ENCODE measurements around the gene FGG. TPM values are rescaled to one million over a fixed set of nuclear protein-coding genes. Genes with fewer than 3 reads are reported as not detected.

The FGG gene
- total RNA-seq, 2 experiments from 2014 or later = not detected

DNA sequence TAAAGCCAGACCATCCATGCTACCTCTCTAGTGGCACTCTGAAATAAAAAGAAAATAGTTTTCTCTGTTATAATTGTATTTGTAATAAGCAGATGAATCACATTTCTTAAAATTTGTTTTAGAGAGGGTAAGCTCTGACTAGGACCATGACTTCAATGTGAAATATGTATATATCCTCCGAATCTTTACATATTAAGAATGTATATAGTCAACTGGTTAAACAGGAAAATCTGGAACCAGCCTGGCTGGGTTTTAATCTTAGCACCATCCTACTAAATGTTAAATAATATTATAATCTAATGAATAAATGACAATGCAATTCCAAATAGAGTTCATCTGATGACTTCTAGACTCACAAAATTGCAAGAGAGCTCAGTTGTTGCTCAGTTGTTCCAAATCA lies 48.1 kb downstream of the FGG start:
- Mint-ChIP-seq H3K36me3 (ENCODE audit: low read depth) (no peaks in the 10 kb centered on the region), H3K27me3 (peaks cover 7% of the 10 kb centered on the region), H3K4me3 (no peak overlapping the region), H3K4me1 (no peaks in the 10 kb centered on the region), H3K9me3 (ENCODE audit: low read depth) (no peaks in the 10 kb centered on the region), H3K27ac (no peak overlapping the region)
- DNase-seq (no peak), ATAC-seq (no peak)
- POLR2A ChIA-PET = interaction anchor here (0.7 kb wide), 1 partner anchor 14 kb away, joined by 3 read pairs; the partner anchor contains the start of gene PLRG1
- CTCF ChIA-PET = interaction anchor here (0.5 to 1.7 kb wide), 2 partner anchors 12 to 486 kb away, joined by 4 to 7 read pairs; no protein-coding TSS in a partner anchor
- intact Hi-C loops (cut with DNase I, micrococcal nuclease) = no loop called here

GRCh38 chr4:154562697-154563254 lies 49.7 kb downstream of the FGG start, which contains the start of gene FGB:
Gene FGB (plus strand): TSS chr4:154563011. CDS start chr4:154563019, 8 bp downstream.
- ATAC-seq (no peak), DNase-seq (no peak)
- Mint-ChIP-seq H3K36me3 (ENCODE audit: low read depth) (no peaks in the 10 kb centered on the region), H3K4me3 (no peak within 1 kb of the TSS), H3K9me3 (ENCODE audit: low read depth) (no peaks in the 10 kb centered on the region), H3K27ac (no peak within 1 kb of the TSS), H3K4me1 (no peaks in the 10 kb centered on the region), H3K27me3 (peaks cover 7% of the 10 kb centered on the region)
- ChIA-PET POLR2A (no interaction called here), CTCF (interaction anchor here (0.8 to 1.9 kb wide), 6 partner anchors 9 to 59 kb away, joined by 3 to 10 read pairs (median 3); partner anchors contain the start of genes FGG and PLRG1)
- intact Hi-C loops (cut with DNase I, micrococcal nuclease) = no loop called here

GRCh38 chr4:154560824-154561231 lies 51.6 kb downstream of the FGG start:
- intact Hi-C loops (cut with DNase I, micrococcal nuclease) = no loop called here
- peaks cover 7% of the 10 kb centered on the region for H3K27me3 Mint-ChIP-seq
- H3K9me3 Mint-ChIP-seq (ENCODE audit: low read depth) = no peaks in the 10 kb centered on the region
- no peak for DNase-seq
- ChIA-PET CTCF (interaction anchor here (2.5 to 2.9 kb wide), 2 partner anchors 57 to 63 kb away, joined by 24 to 32 read pairs; no protein-coding TSS in a partner anchor), POLR2A (no interaction called here)
- ATAC-seq = no peak
- no peak overlapping the region for H3K27ac Mint-ChIP-seq
- H3K36me3 Mint-ChIP-seq (ENCODE audit: low read depth) = no peaks in the 10 kb centered on the region
- H3K4me3 Mint-ChIP-seq = no peak overlapping the region
- no peaks in the 10 kb centered on the region for H3K4me1 Mint-ChIP-seq

- CTCF ChIA-PET = interaction anchor here (1.2 to 2.9 kb wide), 3 partner anchors 58 to 269 kb away, joined by 3 to 32 read pairs (median 24); no protein-coding TSS in a partner anchor
- H3K4me3 Mint-ChIP-seq = no peak overlapping the region
- ATAC-seq = peak; percentile 66
Measured at GRCh38 chr4:154560419-154560801, 52.0 kb downstream of the FGG start.

GRCh38 chr4:154559494-154560418 lies 52.7 kb downstream of the FGG start:
- no peak overlapping the region for H3K27ac Mint-ChIP-seq
- ATAC-seq (peak; percentile 42), DNase-seq (peak; percentile 9)
- peaks cover 7% of the 10 kb centered on the region for H3K27me3 Mint-ChIP-seq
- H3K4me3 Mint-ChIP-seq = no peak overlapping the region
- H3K36me3 Mint-ChIP-seq (ENCODE audit: low read depth) = no peaks in the 10 kb centered on the region
- intact Hi-C loops (cut with DNase I, micrococcal nuclease) = loop anchor here in 1 of 2 experiments (1.0 to 10.0 kb wide), 2 partner anchors 59 to 185 kb away; partner anchors contain the start of gene LRAT
- H3K4me1 Mint-ChIP-seq = no peaks in the 10 kb centered on the region
- ChIA-PET POLR2A (interaction anchor here (0.6 kb wide), 1 partner anchor 11 kb away, joined by 4 read pairs; no protein-coding TSS in a partner anchor), CTCF (interaction anchor here (0.6 to 2.9 kb wide), 15 partner anchors 9 to 1864 kb away, joined by 3 to 32 read pairs (median 4); partner anchors contain the start of gene PLRG1)
- no peaks in the 10 kb centered on the region for H3K9me3 Mint-ChIP-seq (ENCODE audit: low read depth)

More at GRCh38 chr4:154560419-154560801, 52.0 kb downstream of the FGG start:
- POLR2A ChIA-PET = no interaction called here
- no peaks in the 10 kb centered on the region for H3K9me3 Mint-ChIP-seq (ENCODE audit: low read depth)
- intact Hi-C loops (cut with DNase I, micrococcal nuclease) = no loop called here
- no peaks in the 10 kb centered on the region for H3K36me3 Mint-ChIP-seq (ENCODE audit: low read depth)
- H3K27ac Mint-ChIP-seq = no peak overlapping the region
- H3K27me3 Mint-ChIP-seq = peaks cover 7% of the 10 kb centered on the region
- no peaks in the 10 kb centered on the region for H3K4me1 Mint-ChIP-seq
- DNase-seq = no peak

GRCh38 chr4:154559141-154559493 lies 53.3 kb downstream of the FGG start:
- Mint-ChIP-seq H3K36me3 (ENCODE audit: low read depth) (no peaks in the 10 kb centered on the region), H3K4me3 (no peak overlapping the region), H3K9me3 (ENCODE audit: low read depth) (no peaks in the 10 kb centered on the region), H3K4me1 (no peaks in the 10 kb centered on the region), H3K27ac (no peak overlapping the region), H3K27me3 (peaks cover 7% of the 10 kb centered on the region)
- intact Hi-C loops (cut with DNase I, micrococcal nuclease) = loop anchor here in 1 of 2 experiments (1.0 to 10.0 kb wide), 2 partner anchors 59 to 186 kb away; partner anchors contain the start of gene LRAT
- ATAC-seq (no peak), DNase-seq (no peak)
- POLR2A ChIA-PET = interaction anchor here (0.6 kb wide), 1 partner anchor 11 kb away, joined by 4 read pairs; no protein-coding TSS in a partner anchor
- CTCF ChIA-PET = interaction anchor here (0.6 to 2.9 kb wide), 17 partner anchors 9 to 1863 kb away, joined by 3 to 32 read pairs (median 4); partner anchors contain the start of gene PLRG1

Other genes starting within 250 kb of the FGG start
- under 1 TPM; 0.05 to 0.14 TPM for gene DCHS2, start 120.9 kb downstream of the FGG start, total RNA-seq
- gene PLRG1, start 62.3 kb downstream of the FGG start, total RNA-seq = 100 to 1,000 TPM; 123 to 125 TPM
- not detected for gene FGB, start 49.6 kb downstream of the FGG start, total RNA-seq
- gene FGA, start 21.9 kb downstream of the FGG start, total RNA-seq = not detected
- not detected for gene LRAT, start 131.3 kb upstream of the FGG start, total RNA-seq
- not detected for gene RBM46, start 168.6 kb upstream of the FGG start, total RNA-seq

Data from activated CD4-positive, alpha-beta T cell treated with anti-CD3 and anti-CD28 coated beads for 36 hours (primary cell).